Neural cell (in vitro differentiated cells): Measurements from ENCODE around the gene SLC66A2. TPM values are rescaled to one million over a fixed set of nuclear protein-coding genes. Genes with fewer than 3 reads are reported as not detected.

ENCODE experiments used
- H2AFZ ChIP-seq: fragments of 200-600, 300-800 bp; sonication (generic), shearing (Covaris generic); 2 replicates; pipeline ENCODE4 v1.6.0; 2014; ENCODE audit warnings: low read depth, mild to moderate bottlenecking, antibody characterized with exemption, low read length, moderate library complexity
- H3F3A ChIP-seq: fragments of 200-600 bp; shearing (Covaris generic); 2 replicates; pipeline ENCODE4 v1.6.1; 2016; ENCODE audit warnings: mild to moderate bottlenecking, moderate library complexity, mixed read lengths, antibody characterized with exemption, low read length; ENCODE audit not compliant: insufficient read depth, poor library complexity, severe bottlenecking
- H3K27ac ChIP-seq: fragments of 200-600, 300-800 bp; sonication (generic), shearing (Covaris generic); 2 replicates; pipeline ENCODE4 v1.5.1; 2014; ENCODE audit warnings: mild to moderate bottlenecking, low read length, moderate library complexity
- H3K27me3 ChIP-seq: fragments of 300-800, 200-600 bp; sonication (generic), shearing (Covaris generic); 2 replicates; pipeline ENCODE4 v1.6.0; 2014; ENCODE audit warnings: mild to moderate bottlenecking, low read depth, low read length, moderate library complexity; ENCODE audit not compliant: insufficient read depth
- H3K36me3 ChIP-seq: fragments of 300-800, 200-600 bp; sonication (generic), shearing (Covaris generic); 2 replicates; pipeline ENCODE4 v1.5.1; 2014; ENCODE audit warnings: mild to moderate bottlenecking, antibody characterized with exemption, low read length, moderate library complexity; ENCODE audit not compliant: insufficient read depth
- H3K4me2 ChIP-seq: fragments of 300-800, 200-600 bp; sonication (generic), shearing (Covaris generic); 2 replicates; pipeline ENCODE4 v1.6.0; 2014; ENCODE audit warnings: mild to moderate bottlenecking, low read length
- H3K4me3 ChIP-seq: fragments of 300-800, 200-600 bp; sonication (generic), shearing (Covaris generic); 2 replicates; pipeline ENCODE4 v1.5.1; 2014; ENCODE audit warnings: mild to moderate bottlenecking, low read length, moderate library complexity
- H3K79me2 ChIP-seq: fragments of 200-600 bp; shearing (Covaris generic); replicated peaks from 2 replicates; pipeline ENCODE4 v1.6.0; 2014; ENCODE audit warnings: mild to moderate bottlenecking, low read length, moderate library complexity; ENCODE audit not compliant: insufficient read depth
- H3K9ac ChIP-seq: fragments of 300-800, 200-600 bp; sonication (generic), shearing (Covaris generic); 2 replicates; pipeline ENCODE4 v1.6.1; 2016; ENCODE audit warnings: mild to moderate bottlenecking, low read length, mixed read lengths
- H3K9me2 ChIP-seq: fragments of 200-600 bp; shearing (Covaris generic); 2 replicates; pipeline ENCODE4 v1.6.1; 2016; ENCODE audit warnings: mild to moderate bottlenecking, low read length, mixed read lengths; ENCODE audit not compliant: insufficient read depth
- H3K9me3 ChIP-seq: fragments of 200-600, 300-800 bp; sonication (generic), shearing (Covaris generic); 2 replicates; pipeline ENCODE4 v1.6.1; 2016; ENCODE audit warnings: mild to moderate bottlenecking, mixed run types, low read length, moderate library complexity, mixed read lengths
- H4K20me1 ChIP-seq: fragments of 200-600 bp; shearing (Covaris generic); 2 replicates; pipeline ENCODE4 v1.6.1; 2016; ENCODE audit warnings: mild to moderate bottlenecking, mixed run types; ENCODE audit not compliant: insufficient read depth
- CTCF ChIP-seq: fragments of 450-650 bp; IDR thresholded peaks from 2 replicates; pipeline ENCODE4 v1.5.1; 2014; ENCODE audit warnings: antibody characterized with exemption, mild to moderate bottlenecking, moderate library complexity; ENCODE audit not compliant: poor library complexity, severe bottlenecking
- EP300 ChIP-seq: fragments of 450-650 bp; conservative IDR thresholded peaks from 2 replicates; pipeline ENCODE4 v1.6.1; 2014; ENCODE audit warnings: antibody characterized with exemption, mild to moderate bottlenecking, moderate library complexity; ENCODE audit not compliant: poor library complexity, severe bottlenecking
- EZH2 ChIP-seq: fragments of 200-600, 300-800 bp; shearing (Covaris generic), sonication (generic); IDR thresholded peaks from 2 replicates; pipeline ENCODE4 v1.6.1; 2014; ENCODE audit warnings: antibody characterized with exemption, low read length, borderline replicate concordance, mild to moderate bottlenecking; ENCODE audit not compliant: insufficient read depth, poor library complexity, severe bottlenecking
- MXI1 ChIP-seq: fragments of 450-650 bp; conservative IDR thresholded peaks from 2 replicates; pipeline ENCODE4 v1.6.1; 2014; ENCODE audit warnings: antibody characterized with exemption, mild to moderate bottlenecking; ENCODE audit not compliant: poor library complexity, severe bottlenecking
- POLR2AphosphoS5 ChIP-seq: IDR thresholded peaks from 2 replicates; pipeline ENCODE4 v1.6.1; 2012
- RAD21 ChIP-seq: fragments of 450-650 bp; conservative IDR thresholded peaks from 2 replicates; pipeline ENCODE4 v1.6.1; 2014; ENCODE audit warnings: antibody characterized with exemption, mild to moderate bottlenecking, moderate library complexity
- REST ChIP-seq: IDR thresholded peaks from 2 replicates; pipeline ENCODE4 v1.6.1; 2012; ENCODE audit warnings: borderline replicate concordance
- SMC3 ChIP-seq: fragments of 450-650 bp; conservative IDR thresholded peaks from 2 replicates; pipeline ENCODE4 v1.6.1; 2014; ENCODE audit warnings: antibody characterized with exemption, mild to moderate bottlenecking, moderate library complexity; ENCODE audit not compliant: poor library complexity
- TAF1 ChIP-seq: IDR thresholded peaks from 2 replicates; pipeline ENCODE4 v1.6.1; 2012; ENCODE audit warnings: low read depth
- polyA plus RNA-seq: library from polyadenylated mRNA; depleted of rRNA; stranded (reverse); fragments of >200 nt; gene quantifications from 2 replicates; pipeline ENCODE4 v1.2.3, GENCODE V29; 2014

SLC66A2 gene
- polyA plus RNA-seq, 1 donor from 2014 or later: 66.7 TPM

- Histone ChIP-seq H3K4me3 (peak overlapping the region; percentile 100), H3K9ac (peak overlapping the region; percentile 94), H3F3A (no peaks in the 10 kb centered on the region), H3K27me3 (no peaks in the 10 kb centered on the region), H3K27ac (no peak overlapping the region), H3K9me3 (no peaks in the 10 kb centered on the region), H3K36me3 (no peaks in the 10 kb centered on the region), H2AFZ (no peak overlapping the region), H4K20me1 (peaks cover 4% of the 10 kb centered on the region), H3K79me2 (peaks cover 64% of the 10 kb centered on the region), H3K9me2 (no peaks in the 10 kb centered on the region), H3K4me2 (peak overlapping the region; percentile 76)
- no peak for TF ChIP-seq REST
- TF ChIP-seq TAF1: no peak
- TF ChIP-seq SMC3: no peak
- no peak for TF ChIP-seq CTCF
- no peak for TF ChIP-seq POLR2AphosphoS5
- TF ChIP-seq EP300: no peak
- no peak for TF ChIP-seq MXI1
- TF ChIP-seq RAD21: no peak
- TF ChIP-seq EZH2: no peak
Observed at GRCh38 chr18:79986726-79987125, 35.3 kb upstream of the SLC66A2 start.

GRCh38 chr18:79985172-79985571 lies 33.7 kb upstream of the SLC66A2 start:
- no peaks in the 10 kb centered on the region for H3K9me3 ChIP-seq
- no peak overlapping the region for H3K4me3 ChIP-seq
- H3K27ac ChIP-seq: no peak overlapping the region
- H3K4me2 ChIP-seq: no peak overlapping the region
- no peaks in the 10 kb centered on the region for H3K9me2 ChIP-seq
- peaks cover 4% of the 10 kb centered on the region for H4K20me1 ChIP-seq
- no peak overlapping the region for H3K9ac ChIP-seq
- no peak for TF ChIP-seq REST
- no peak for TF ChIP-seq MXI1
- TF ChIP-seq CTCF: no peak
- H3K79me2 ChIP-seq: peaks cover 79% of the 10 kb centered on the region
- no peaks in the 10 kb centered on the region for H3F3A ChIP-seq
- no peaks in the 10 kb centered on the region for H3K27me3 ChIP-seq
- no peak overlapping the region for H2AFZ ChIP-seq
- no peaks in the 10 kb centered on the region for H3K36me3 ChIP-seq
